ENCODE data around the gene S100PBP.
A peak's percentile ranks its signal among the peaks of the same experiment; 100 is the strongest.

S100PBP gene

GRCh38 chr1:32892368-32893197 is 75.1 kb downstream of the S100PBP start:
- peak; percentile 80 to 94 (median 88) for DNase-seq
- intact Hi-C loops (cut with DNase I) = no loop called here

DNA sequence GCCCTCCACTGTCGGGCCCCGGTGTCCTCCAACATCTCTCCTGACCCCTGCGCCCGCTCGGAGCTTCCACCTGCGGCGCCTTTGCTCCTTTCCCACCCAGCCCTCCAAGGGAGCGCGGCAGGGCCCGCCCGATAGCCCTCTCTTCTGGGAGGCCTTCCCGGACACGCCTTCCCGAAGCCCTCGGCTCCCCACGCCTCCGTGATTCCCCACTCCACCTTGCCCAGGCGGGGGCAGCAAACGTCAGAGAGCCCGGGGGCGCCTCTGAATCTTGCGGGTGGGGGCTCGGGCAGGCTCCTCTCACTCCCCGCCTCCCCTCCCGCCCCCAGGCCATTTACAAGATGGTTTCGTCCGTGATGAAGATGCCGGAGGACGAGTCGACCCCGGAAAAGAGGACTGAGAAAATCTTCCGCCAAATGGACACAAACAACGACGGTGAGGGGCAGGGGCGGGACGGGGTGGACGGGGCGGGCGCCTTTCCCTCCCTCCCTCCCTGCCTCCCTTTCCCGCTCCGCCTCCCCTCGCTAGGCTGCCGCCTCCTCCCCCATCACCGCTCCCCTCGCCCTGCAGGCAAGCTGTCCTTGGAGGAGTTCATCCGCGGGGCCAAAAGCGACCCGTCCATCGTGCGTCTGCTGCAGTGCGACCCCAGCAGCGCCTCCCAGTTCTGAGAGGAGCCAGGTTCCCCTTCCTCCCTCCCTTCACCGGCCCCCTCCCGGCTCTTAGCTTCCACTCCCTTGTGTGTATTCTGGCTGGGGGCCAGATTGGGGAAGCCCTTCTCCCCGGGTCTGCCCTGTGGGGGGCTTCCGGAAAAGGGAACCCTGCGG is 76.0 kb downstream of the S100PBP start:
- intact Hi-C loops (cut with DNase I) = no loop called here
- DNase-seq = peak in 41 of 42 donors; percentile 44 to 85 (median 73)

DNA sequence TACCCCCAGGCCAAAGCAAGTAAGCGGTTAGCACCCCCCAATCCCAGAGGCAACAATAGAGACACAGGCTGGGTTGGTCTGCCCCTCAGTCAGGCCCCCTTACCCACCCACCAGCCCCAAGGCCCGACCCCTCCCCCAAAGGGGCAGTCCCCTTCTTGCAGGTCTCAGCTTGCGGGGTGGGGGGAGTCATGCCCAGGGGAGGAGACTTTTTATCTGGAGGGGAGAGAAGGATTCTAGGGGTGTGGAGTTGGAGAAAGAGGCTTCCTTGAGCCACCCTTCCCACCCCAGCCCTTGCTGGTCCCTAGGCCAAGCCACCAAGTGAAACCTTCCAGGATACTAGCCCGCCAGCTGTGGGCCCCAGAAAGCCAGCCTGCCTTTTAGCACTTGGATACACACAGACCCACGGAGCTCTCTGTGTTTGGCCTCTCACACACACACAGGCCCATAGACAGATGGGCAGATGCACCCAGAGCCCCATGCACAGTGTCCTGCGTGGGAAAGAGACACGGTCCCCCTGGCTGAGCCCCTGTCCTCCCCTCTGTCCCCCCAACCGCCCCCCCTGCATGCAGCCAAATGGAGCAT is 76.7 kb downstream of the S100PBP start:
- DNase-seq = peak in 3 of 42 donors; percentile 18 to 30 (median 20)
- intact Hi-C loops (cut with DNase I) = no loop called here

- intact Hi-C loops (cut with DNase I) = no loop called here
- peak in 3 of 42 donors; percentile 15 to 28 (median 17) for DNase-seq
Measured at GRCh38 chr1:32894681-32895080, 77.2 kb downstream of the S100PBP start.

DNA sequence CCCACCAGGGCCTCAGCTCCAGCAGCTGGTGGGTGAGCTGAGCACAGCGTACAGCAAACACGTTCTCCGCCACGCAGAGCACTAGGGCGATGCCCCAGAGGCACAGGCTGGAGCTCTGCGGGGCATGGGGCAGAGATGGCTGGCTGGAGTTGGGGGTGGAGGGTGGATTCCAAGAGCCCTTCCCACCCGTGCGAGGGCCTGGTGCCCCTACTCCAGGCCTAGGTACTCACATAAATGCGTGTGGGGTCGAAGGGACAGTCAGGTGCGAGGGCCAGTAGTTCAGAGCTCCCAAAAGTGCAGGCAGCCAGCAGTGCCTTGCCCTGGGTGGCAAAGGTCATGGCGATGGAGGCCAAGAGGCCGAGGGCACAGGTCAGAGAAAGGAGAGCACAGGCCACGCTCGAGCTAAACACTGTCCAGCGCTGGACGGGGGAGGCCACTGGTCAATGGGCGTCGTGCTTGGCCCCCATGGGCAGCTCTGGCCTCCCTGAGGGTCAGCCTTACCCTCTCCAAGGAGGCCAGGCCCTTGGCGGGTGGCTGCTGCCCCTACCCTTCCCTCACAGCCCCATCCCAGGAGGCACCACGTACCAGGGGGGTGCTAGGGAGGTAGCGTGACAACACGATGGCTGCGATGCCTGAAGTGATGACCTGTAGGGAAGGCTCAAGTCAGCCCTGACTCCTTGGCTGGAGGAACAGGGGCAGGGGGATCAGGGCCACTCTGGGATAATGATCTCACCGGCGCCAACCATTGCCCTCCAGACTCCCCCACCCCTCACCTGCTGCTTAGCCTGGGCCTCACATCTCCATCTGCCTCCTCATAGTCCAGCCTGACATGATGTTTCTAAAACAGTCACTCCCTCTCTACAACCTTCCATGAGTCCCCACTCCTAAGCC is 78.1 kb downstream of the S100PBP start:
- DNase-seq = peak in 4 of 42 donors; percentile 8 to 24 (median 17)

GRCh38 chr1:32896451-32896850 is 79.0 kb downstream of the S100PBP start:
- intact Hi-C loops (cut with DNase I) = no loop called here

More for the DNA sequence above, 78.1 kb downstream of the S100PBP start:
- intact Hi-C loops (cut with DNase I) = no loop called here

GRCh38 chr1:32897082-32898049 is 79.9 kb downstream of the S100PBP start:
- DNase-seq = peak in 1 of 42 donors; percentile 8
- intact Hi-C loops (cut with DNase I) = no loop called here

More at GRCh38 chr1:32896451-32896850, 79.0 kb downstream of the S100PBP start:
- no peak for DNase-seq

DNA sequence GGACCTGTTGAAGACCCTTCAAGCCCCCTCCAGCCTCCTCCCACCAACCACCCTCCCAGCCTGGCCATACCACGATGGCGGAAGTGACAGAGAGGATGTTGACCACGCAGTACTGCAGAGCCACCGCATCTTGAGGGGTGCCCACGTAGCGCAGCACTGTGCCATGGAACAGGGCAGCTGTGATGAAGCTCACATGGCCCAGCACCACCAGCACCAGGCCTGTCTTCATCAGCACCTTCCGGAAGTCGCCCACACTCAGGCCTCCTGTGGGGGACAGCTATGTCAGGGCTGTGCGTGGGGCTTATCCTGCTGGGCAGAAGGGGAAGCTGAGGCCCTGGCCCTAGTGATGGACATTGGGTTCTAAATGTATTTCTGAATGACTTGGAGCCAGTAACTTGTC is 80.6 kb downstream of the S100PBP start:
- intact Hi-C loops (cut with DNase I) = no loop called here
- DNase-seq = no peak

DNA sequence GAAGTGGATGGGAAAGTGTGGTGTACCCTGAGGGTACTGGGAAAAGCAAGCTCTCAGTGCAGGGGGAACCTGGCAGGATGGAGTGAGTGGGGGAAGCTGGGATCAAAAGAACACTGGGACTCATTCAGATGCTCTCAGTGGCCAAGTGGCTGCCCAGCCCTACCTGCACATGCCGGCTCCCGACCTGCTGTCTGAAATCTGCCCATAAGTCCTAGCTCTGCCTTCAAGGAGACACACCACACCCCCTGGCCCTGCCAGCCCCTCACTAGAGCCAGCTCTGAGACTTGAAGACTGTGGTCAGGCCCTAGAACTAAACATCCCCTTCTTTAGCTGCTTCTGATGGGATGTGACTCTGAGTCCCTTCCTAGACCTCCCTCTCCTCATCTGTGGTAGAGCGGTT is 81.5 kb downstream of the S100PBP start:
- intact Hi-C loops (cut with DNase I) = no loop called here
- no peak for DNase-seq

DNA sequence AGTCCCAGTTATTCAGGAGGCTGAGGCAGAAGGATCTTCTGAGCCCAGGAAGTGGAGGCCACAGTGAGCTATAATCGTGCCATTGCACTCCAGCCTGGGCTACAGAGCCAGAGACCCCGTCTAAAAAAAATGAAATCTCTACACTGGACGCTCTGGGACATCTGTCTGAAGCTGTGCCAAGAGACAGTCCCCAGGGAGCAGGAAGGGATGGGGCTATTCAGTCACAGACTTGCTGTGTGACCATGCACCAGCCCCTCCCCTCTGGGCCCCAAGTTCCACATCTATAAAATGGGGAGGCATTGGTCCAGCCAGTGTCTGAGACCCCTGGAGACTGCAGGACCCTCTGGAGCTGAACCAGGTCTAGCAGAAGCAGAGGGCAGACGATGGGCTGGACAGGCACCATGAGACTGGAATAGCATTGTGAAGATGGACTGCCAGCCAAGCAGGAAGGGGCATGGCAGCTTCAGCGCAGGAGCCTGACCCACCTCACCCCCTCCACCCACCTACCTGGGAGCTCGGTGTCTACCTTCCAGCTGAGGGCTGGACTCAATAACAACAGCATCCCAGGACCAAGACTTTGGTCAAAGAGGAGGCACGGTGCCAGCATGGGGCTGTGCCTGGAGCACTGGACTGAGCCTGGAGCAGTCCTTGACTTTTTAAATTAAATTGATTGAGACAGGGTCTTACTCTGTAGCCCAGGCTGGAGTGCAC is 82.3 kb downstream of the S100PBP start:
- no peak for DNase-seq
- intact Hi-C loops (cut with DNase I) = no loop called here

DNA sequence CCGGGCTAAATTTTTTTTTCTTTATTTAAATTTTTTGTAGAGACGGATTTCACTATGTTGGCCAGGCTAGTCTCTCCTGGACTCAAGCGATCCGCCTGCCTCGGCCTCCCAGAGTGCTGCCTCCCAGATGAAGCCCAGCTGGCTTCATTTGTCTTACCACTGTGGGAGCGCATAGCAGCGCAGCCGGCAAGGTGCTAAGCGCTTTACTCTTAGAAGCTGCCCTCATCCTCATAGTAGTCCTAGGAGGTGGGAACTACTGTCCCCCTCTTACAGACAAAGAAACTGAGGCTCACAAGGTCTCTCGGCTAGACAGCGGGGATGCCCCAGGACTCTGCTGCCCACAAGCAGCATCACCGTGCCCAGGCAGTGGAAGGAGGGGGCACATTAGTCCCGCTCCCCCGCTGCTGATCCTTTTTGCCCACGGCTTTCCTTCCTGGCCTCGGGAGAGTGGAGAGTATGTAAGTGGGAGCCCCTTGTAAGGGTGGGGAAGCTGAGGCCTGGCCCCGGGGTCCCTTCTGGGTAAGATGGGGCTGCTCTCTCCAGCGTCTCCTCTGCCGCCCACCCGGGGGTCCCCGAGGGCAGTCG is 83.0 kb downstream of the S100PBP start:
- DNase-seq = peak in 1 of 42 donors; percentile 11
- intact Hi-C loops (cut with DNase I) = no loop called here

DNA sequence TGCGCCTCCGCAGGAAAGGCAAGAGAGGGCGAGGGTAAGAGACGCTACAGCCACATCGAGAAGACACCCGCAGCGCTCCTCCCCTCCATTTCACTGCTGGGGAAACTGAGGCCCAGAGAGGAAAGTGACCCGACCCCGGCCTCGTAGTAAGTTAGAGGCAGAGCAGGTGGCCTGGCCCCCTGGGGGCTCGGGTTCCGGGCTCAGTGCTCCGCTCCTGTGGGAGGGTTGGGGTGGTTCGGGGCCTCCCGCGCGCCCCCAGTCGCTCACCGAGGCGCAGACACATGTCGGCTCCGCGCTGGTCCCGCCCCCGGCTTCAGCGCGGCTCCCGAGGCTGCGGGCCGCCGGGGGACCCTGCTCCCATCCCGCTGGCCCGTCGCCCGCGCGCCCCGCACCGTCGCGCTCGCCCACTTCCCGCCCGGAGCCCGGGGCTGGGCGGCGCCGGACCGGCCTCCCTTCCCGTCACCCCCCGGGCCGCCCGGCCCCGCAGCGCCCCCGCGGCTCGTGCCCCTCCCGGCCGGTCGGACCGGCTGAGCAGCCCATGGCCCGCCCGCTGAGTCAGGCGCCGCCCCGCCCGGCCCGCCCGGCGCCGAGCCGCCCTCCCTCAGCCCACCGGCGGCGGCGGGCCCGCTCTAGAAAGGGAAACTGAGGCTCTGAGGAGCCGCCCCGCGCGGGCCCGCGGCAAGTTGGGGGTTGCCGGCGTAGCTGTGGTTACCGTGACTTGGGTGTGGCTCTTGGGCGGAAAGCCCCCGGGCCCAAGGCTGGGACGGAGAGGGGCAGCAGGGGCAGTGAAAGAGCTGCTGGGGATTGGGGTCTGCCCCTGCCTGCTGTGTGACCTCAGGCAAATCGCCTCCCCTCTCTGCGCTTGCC is 83.7 kb downstream of the S100PBP start, which contains the start of gene TMEM54:
Gene TMEM54 (minus strand): TSS at position 434 of the 867 bp plus-strand sequence. CDS start 151 bp downstream, at position 283.
- DNase-seq = peak in 24 of 42 donors; percentile 13 to 76 (median 59)
- intact Hi-C loops (cut with DNase I) = no loop called here

DNA sequence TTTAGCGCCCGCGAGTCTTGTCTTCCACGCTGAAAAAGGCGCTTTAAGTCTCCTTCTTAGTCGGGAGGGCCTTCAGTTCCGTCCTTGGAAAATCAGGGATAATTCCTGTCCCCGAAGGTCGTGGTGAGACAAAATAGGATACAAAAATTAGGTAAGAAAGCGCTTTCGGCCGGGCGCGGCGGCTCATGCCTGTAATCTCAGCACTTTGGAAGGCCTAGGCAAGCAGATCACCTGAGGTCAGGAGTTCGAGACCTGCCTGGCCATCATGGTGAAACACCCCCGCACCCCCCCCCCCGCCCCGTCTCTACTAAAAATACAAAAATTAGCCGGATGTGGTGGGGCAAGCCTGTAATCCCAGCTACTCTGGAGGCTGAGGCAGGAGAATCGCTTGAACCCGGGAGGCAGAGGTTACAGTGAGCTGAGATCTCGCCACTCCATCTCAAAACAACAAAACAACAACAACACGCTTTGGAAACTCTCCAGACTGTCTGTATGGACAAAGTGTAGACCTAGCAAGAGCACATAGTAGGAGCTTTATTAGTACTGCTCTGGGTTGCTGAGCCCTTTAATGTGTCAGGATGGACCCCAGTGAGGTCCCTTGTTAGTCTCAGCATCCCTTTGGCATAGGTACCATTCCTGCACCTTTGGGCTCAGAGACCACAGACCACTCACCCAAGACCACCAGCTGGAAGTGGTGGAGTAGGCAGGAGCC is 84.5 kb downstream of the S100PBP start:
- intact Hi-C loops (cut with DNase I) = no loop called here

GRCh38 chr1:32902535-32902920 is 85.1 kb downstream of the S100PBP start:
- intact Hi-C loops (cut with DNase I) = no loop called here
- DNase-seq = peak in 1 of 42 donors; percentile 8

More for the DNA sequence above, 84.5 kb downstream of the S100PBP start:
- DNase-seq = no peak
